ENCODE results near the gene KLRC3. TPM values are rescaled to one million over a fixed set of nuclear protein-coding genes. Genes with fewer than 3 reads are reported as not detected.

KLRC3 gene
- total and polyA plus RNA-seq, 4 donors: 0.22 to 2.6 (median 0.44) TPM; not detected in 1

DNA sequence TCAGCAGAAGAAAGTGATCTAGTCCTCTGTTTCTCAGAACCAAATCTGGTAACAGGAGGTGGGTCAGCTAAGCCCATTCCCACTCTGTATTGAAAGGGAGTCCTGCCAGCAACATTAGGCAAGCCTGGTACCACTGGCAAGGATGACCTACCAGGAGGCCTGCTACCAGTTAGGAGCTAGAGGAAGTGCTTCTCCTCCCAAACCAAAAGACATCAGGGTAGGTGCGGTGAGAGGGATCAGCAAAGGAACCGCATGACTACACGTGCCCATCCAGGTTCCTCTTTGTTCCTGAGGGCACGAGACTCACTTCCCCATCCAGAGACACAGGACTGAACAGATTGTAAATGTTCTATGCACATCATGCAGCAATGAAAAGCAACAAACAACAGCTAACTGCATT is 13.7 kb downstream of the KLRC3 start:
- Histone ChIP-seq H3K4me3 (no peak overlapping the region), H3K36me3 (ENCODE audit: control insufficient read depth in 4 of 4, insufficient read depth in 4 of 4, low read length in 4 of 4) (no peaks in the 10 kb centered on the region), H3K9me3 (ENCODE audit: control insufficient read depth in 4 of 4, insufficient read depth in 3 of 4, low read length in 3 of 4) (no peaks in the 10 kb centered on the region), H3K27ac (ENCODE audit: low read depth in 1 of 2, low read length in 1 of 2) (no peak overlapping the region), H3K4me1 (ENCODE audit: control insufficient read depth in 5 of 5, insufficient read depth in 5 of 5, low read length in 5 of 5) (no peaks in the 10 kb centered on the region), H3K9ac (ENCODE audit: insufficient read depth in 1 of 2, low read length in 2 of 2) (no peak overlapping the region), H3K27me3 (ENCODE audit: control insufficient read depth in 3 of 3, insufficient read depth in 3 of 3, low read length in 2 of 3) (no peaks in the 10 kb centered on the region)
- TF ChIP-seq, protein P1, sequence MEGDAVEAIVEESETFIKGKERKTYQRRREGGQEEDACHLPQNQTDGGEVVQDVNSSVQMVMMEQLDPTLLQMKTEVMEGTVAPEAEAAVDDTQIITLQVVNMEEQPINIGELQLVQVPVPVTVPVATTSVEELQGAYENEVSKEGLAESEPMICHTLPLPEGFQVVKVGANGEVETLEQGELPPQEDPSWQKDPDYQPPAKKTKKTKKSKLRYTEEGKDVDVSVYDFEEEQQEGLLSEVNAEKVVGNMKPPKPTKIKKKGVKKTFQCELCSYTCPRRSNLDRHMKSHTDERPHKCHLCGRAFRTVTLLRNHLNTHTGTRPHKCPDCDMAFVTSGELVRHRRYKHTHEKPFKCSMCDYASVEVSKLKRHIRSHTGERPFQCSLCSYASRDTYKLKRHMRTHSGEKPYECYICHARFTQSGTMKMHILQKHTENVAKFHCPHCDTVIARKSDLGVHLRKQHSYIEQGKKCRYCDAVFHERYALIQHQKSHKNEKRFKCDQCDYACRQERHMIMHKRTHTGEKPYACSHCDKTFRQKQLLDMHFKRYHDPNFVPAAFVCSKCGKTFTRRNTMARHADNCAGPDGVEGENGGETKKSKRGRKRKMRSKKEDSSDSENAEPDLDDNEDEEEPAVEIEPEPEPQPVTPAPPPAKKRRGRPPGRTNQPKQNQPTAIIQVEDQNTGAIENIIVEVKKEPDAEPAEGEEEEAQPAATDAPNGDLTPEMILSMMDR (IDR thresholded peaks at IDR 0.05; ENCODE audit: control extremely low read depth, extremely low read depth): no peak
- DNase-seq (peak in 2 of 3 donors; percentile 10 to 18), ATAC-seq (ENCODE audit: insufficient read depth, low FRiP score) (no peak)
- 32 to 60% methylated on average over 4 of the region's 4 CpGs for WGBS, 2 donors

DNA sequence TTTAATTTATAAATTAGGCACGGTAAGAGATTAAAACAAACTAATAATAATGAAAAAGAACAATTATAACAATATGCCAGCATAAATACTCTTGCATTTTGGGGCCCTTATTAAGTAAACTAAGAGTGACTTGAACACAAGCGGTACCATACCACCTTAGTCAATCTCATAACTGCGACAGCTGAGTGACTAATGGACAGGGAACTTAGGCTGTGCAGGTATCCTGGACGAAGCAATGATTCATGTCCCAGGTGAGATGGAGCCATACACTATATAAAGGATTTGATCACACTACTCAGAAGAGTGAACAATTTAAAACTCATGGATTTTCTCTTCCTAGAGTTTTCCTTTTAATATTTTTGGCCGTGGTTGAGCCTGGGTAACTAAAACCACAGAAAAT is 15.1 kb downstream of the KLRC3 start:
- Histone ChIP-seq H3K36me3 (ENCODE audit: control insufficient read depth in 4 of 4, insufficient read depth in 4 of 4, low read length in 4 of 4) (no peaks in the 10 kb centered on the region), H3K4me1 (ENCODE audit: control insufficient read depth in 5 of 5, insufficient read depth in 5 of 5, low read length in 5 of 5) (no peaks in the 10 kb centered on the region), H3K9me3 (ENCODE audit: control insufficient read depth in 4 of 4, insufficient read depth in 3 of 4, low read length in 3 of 4) (no peaks in the 10 kb centered on the region), H3K9ac (ENCODE audit: insufficient read depth in 1 of 2, low read length in 2 of 2) (no peak overlapping the region), H3K27me3 (ENCODE audit: control insufficient read depth in 3 of 3, insufficient read depth in 3 of 3, low read length in 2 of 3) (no peaks in the 10 kb centered on the region), H3K4me3 (no peak overlapping the region), H3K27ac (ENCODE audit: low read depth in 1 of 2, low read length in 1 of 2) (no peak overlapping the region)
- ATAC-seq (ENCODE audit: insufficient read depth, low FRiP score) (no peak), DNase-seq (no peak)
- 92 to 94% methylated on average over 5 of the region's 5 CpGs for WGBS, 2 donors
- TF ChIP-seq, protein P1 (IDR thresholded peaks at IDR 0.05; ENCODE audit: control extremely low read depth, extremely low read depth): no peak

DNA sequence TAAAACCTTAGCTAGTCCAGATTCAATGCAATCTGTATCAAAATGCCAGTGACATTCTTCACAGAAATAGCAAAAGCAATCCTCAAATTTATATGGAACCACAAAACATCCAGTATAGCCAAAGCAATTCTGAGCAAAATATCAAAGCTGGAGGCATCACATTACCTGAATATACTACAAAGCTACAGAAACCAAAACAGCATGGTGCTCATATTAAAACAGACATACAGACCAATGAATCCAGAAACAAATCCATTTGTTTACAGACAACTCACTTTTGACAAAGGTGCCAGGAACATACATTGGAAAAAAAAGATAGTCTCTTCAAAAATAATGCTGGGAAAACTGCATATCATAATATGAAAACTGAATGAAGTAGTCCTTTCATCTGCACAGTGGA is 15.6 kb downstream of the KLRC3 start:
- H3K36me3 ChIP-seq (ENCODE audit: control insufficient read depth in 4 of 4, insufficient read depth in 4 of 4, low read length in 4 of 4): no peaks in the 10 kb centered on the region
- no peaks in the 10 kb centered on the region for H3K27me3 ChIP-seq (ENCODE audit: control insufficient read depth in 3 of 3, insufficient read depth in 3 of 3, low read length in 2 of 3)
- DNase-seq: no peak
- H3K27ac ChIP-seq (ENCODE audit: low read depth in 1 of 2, low read length in 1 of 2): no peak overlapping the region
- no peak for ATAC-seq (ENCODE audit: insufficient read depth, low FRiP score)
- H3K9ac ChIP-seq (ENCODE audit: insufficient read depth in 1 of 2, low read length in 2 of 2): no peak overlapping the region
- no peak overlapping the region for H3K4me3 ChIP-seq
- TF ChIP-seq, protein P1 (IDR thresholded peaks at IDR 0.05; ENCODE audit: control extremely low read depth, extremely low read depth): no peak
- no peaks in the 10 kb centered on the region for H3K4me1 ChIP-seq (ENCODE audit: control insufficient read depth in 5 of 5, insufficient read depth in 5 of 5, low read length in 5 of 5)
- no peaks in the 10 kb centered on the region for H3K9me3 ChIP-seq (ENCODE audit: control insufficient read depth in 4 of 4, insufficient read depth in 3 of 4, low read length in 3 of 4)

DNA sequence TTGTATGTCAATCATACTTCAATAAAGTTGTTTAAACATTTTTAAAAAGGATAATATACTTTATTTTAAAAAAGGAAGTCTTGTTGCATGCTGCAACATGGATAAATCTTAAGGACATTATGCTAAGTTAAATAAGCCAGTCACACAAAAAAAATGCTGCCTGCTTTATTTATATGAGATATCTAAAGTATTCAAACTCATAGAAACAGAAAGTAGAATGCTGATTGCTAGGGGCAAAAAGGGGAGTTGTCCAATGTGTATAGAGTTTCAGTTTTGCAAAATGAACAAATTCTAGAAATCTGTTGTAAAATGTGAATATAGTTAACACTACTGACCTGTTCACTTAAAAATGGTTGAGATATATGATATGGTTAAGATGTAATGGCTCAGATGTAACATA is 19.6 kb downstream of the KLRC3 start:
- H3K9me3 ChIP-seq (ENCODE audit: control insufficient read depth in 4 of 4, insufficient read depth in 3 of 4, low read length in 3 of 4): no peaks in the 10 kb centered on the region
- no peak overlapping the region for H3K9ac ChIP-seq (ENCODE audit: insufficient read depth in 1 of 2, low read length in 2 of 2)
- TF ChIP-seq, protein P1 (IDR thresholded peaks at IDR 0.05; ENCODE audit: control extremely low read depth, extremely low read depth): no peak
- H3K27me3 ChIP-seq (ENCODE audit: control insufficient read depth in 3 of 3, insufficient read depth in 3 of 3, low read length in 2 of 3): no peaks in the 10 kb centered on the region
- no peaks in the 10 kb centered on the region for H3K36me3 ChIP-seq (ENCODE audit: control insufficient read depth in 4 of 4, insufficient read depth in 4 of 4, low read length in 4 of 4)
- ATAC-seq (ENCODE audit: insufficient read depth, low FRiP score) (no peak), DNase-seq (no peak)
- H3K4me1 ChIP-seq (ENCODE audit: control insufficient read depth in 5 of 5, insufficient read depth in 5 of 5, low read length in 5 of 5): peaks cover 0 to 1% (median 0%) of the 10 kb centered on the region in 5 donors
- no peak overlapping the region for H3K4me3 ChIP-seq
- H3K27ac ChIP-seq (ENCODE audit: low read depth in 1 of 2, low read length in 1 of 2): no peak overlapping the region

Data from lung (tissue), 12 donors.